ENCODE results near the gene TANGO6. TPM values are rescaled to one million over a fixed set of nuclear protein-coding genes. Genes with fewer than 3 reads are reported as not detected.

Gene TANGO6
- total RNA-seq, 1 experiment from 2014 or later = 18.0 TPM

DNA sequence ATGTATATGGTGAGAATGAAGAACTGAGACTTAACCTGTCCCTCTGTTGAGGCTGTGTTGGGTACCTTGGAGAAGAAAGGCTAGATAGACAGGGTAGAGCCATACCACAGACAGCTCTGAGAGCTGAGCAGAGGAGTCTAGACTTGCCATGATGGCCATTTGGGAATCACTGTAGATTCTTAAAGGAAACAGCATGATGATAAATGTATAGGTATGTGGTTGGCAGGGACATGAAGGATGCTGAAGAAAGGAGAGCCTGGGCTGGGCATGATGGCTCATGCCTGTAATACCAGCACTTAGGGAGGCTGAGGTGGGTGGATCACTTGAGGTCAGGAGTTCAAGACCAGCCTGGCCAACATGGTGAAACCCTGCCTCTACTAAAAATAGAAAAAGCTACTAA, 147.7 kb downstream of the TANGO6 start:
- H3K36me3 ChIP-seq (ENCODE audit: insufficient read depth, low read length, poor library complexity, severe bottlenecking) = no peaks in the 10 kb centered on the region
- no peaks in the 10 kb centered on the region for H3K27me3 ChIP-seq (replicated peaks; ENCODE audit: insufficient read depth, low read depth, low read length, poor library complexity)
- intact Hi-C loops (cut with micrococcal nuclease; ENCODE audit: unreplicated experiment) = no loop called here
- H3K4me3 ChIP-seq (ENCODE audit: low read depth, low read length, poor library complexity, severe bottlenecking) = no peak overlapping the region
- CTCF ChIA-PET = no interaction called here
- H3K27ac ChIP-seq (ENCODE audit: low read depth, low read length, poor library complexity, severe bottlenecking) = no peak overlapping the region
- no peak for DNase-seq (ENCODE audit: low spot score)
- no peaks in the 10 kb centered on the region for H3K9me3 ChIP-seq (ENCODE audit: low read depth, low read length, poor library complexity, severe bottlenecking)
- peaks cover 25% of the 10 kb centered on the region for H3K4me1 ChIP-seq (ENCODE audit: insufficient read depth, low read length, poor library complexity, severe bottlenecking)
- POLR2A ChIA-PET (ENCODE audit: low non-redundant PET) = no interaction called here
- no TSS peak for BruUV-seq (replicated peaks)
- TF ChIP-seq EZH2 (IDR thresholded peaks at IDR 0.05; ENCODE audit: borderline replicate concordance, low read depth, low read length, poor library complexity, severe bottlenecking) = no peak
- TF ChIP-seq, protein P1, sequence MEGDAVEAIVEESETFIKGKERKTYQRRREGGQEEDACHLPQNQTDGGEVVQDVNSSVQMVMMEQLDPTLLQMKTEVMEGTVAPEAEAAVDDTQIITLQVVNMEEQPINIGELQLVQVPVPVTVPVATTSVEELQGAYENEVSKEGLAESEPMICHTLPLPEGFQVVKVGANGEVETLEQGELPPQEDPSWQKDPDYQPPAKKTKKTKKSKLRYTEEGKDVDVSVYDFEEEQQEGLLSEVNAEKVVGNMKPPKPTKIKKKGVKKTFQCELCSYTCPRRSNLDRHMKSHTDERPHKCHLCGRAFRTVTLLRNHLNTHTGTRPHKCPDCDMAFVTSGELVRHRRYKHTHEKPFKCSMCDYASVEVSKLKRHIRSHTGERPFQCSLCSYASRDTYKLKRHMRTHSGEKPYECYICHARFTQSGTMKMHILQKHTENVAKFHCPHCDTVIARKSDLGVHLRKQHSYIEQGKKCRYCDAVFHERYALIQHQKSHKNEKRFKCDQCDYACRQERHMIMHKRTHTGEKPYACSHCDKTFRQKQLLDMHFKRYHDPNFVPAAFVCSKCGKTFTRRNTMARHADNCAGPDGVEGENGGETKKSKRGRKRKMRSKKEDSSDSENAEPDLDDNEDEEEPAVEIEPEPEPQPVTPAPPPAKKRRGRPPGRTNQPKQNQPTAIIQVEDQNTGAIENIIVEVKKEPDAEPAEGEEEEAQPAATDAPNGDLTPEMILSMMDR (conservative IDR thresholded peaks at IDR 0.05; ENCODE audit: low read depth, low read length) = no peak

DNA sequence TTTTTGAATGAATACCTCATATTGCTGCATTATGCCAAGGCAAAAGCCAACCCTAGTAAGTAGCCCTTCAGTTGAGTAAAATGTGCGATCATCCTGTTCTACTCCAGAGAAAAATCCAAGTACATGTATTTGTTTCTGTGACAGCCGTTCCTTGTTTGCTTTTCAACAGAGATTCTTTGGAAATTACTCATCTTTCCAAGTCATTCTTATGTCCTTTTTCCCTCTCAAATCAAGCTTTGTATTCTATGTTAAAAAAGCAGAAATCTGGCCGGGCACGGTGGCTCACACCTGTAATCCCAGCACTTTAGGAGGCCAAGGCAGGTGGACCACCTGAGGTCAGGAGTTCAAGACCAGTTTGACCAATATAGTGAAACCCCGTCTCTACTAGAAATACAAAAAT, 149.2 kb downstream of the TANGO6 start:
- CTCF ChIA-PET = no interaction called here
- Histone ChIP-seq H3K27me3 (replicated peaks; ENCODE audit: insufficient read depth, low read depth, low read length, poor library complexity) (no peaks in the 10 kb centered on the region), H3K4me3 (ENCODE audit: low read depth, low read length, poor library complexity, severe bottlenecking) (no peak overlapping the region), H3K9me3 (ENCODE audit: low read depth, low read length, poor library complexity, severe bottlenecking) (no peaks in the 10 kb centered on the region), H3K27ac (ENCODE audit: low read depth, low read length, poor library complexity, severe bottlenecking) (no peak overlapping the region), H3K36me3 (ENCODE audit: insufficient read depth, low read length, poor library complexity, severe bottlenecking) (no peaks in the 10 kb centered on the region), H3K4me1 (ENCODE audit: insufficient read depth, low read length, poor library complexity, severe bottlenecking) (peaks cover 30% of the 10 kb centered on the region)
- POLR2A ChIA-PET (ENCODE audit: low non-redundant PET) = no interaction called here
- no TSS peak for BruUV-seq (replicated peaks)
- DNase-seq (ENCODE audit: low spot score) = no peak
- intact Hi-C loops (cut with micrococcal nuclease; ENCODE audit: unreplicated experiment) = no loop called here
- TF ChIP-seq EZH2 (IDR thresholded peaks at IDR 0.05; ENCODE audit: borderline replicate concordance, low read depth, low read length, poor library complexity, severe bottlenecking) = no peak
- TF ChIP-seq, protein P1 (conservative IDR thresholded peaks at IDR 0.05; ENCODE audit: low read depth, low read length) = no peak

DNA sequence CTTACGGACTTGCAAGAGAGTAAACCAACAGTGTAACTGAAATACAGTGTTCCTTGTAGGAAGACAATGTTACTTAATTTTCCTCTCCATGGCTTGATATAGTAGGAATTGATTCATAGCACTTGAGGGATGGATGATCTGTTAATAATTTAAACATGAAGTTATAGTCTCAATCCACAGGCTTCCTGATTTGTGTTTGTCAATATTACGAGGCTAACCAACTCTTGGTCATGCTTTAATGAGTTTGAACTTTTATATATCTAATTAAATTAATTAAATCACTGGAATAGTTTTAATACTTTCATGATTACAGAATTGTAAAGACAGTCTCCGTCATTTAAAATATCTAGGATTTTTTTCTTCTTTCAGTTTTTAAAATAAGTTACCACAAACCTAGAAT, 150.1 kb downstream of the TANGO6 start:
- intact Hi-C loops (cut with micrococcal nuclease; ENCODE audit: unreplicated experiment) = no loop called here

More for the DNA sequence above, 150.1 kb downstream of the TANGO6 start:
- ChIA-PET POLR2A (ENCODE audit: low non-redundant PET) (no interaction called here), CTCF (no interaction called here)
- Histone ChIP-seq H3K4me3 (ENCODE audit: low read depth, low read length, poor library complexity, severe bottlenecking) (no peak overlapping the region), H3K27ac (ENCODE audit: low read depth, low read length, poor library complexity, severe bottlenecking) (peak overlapping the region; percentile 20), H3K27me3 (replicated peaks; ENCODE audit: insufficient read depth, low read depth, low read length, poor library complexity) (no peaks in the 10 kb centered on the region), H3K9me3 (ENCODE audit: low read depth, low read length, poor library complexity, severe bottlenecking) (no peaks in the 10 kb centered on the region), H3K36me3 (ENCODE audit: insufficient read depth, low read length, poor library complexity, severe bottlenecking) (no peaks in the 10 kb centered on the region), H3K4me1 (ENCODE audit: insufficient read depth, low read length, poor library complexity, severe bottlenecking) (peaks cover 30% of the 10 kb centered on the region)
- DNase-seq (ENCODE audit: low spot score) = no peak
- no TSS peak for BruUV-seq (replicated peaks)
- TF ChIP-seq EZH2 (IDR thresholded peaks at IDR 0.05; ENCODE audit: borderline replicate concordance, low read depth, low read length, poor library complexity, severe bottlenecking) = no peak
- TF ChIP-seq, protein P1 (conservative IDR thresholded peaks at IDR 0.05; ENCODE audit: low read depth, low read length) = no peak
